GM21515 (cell line): ENCODE results near the gene LRIT3.
"Not testable (repeated sequence)": the region's sequence is repeated elsewhere in the genome, so short reads cannot be mapped to it uniquely, and the experiment has no call there.

Experiments used
- ATAC-seq: cut with Tn5 transposase; IDR thresholded peaks from one replicate; pipeline ENCODE4 v1.9.1; 2021; ENCODE audit not compliant: unreplicated experiment

Gene LRIT3

GRCh38 chr4:109850601-109851000 lies 2.7 kb downstream of the LRIT3 start:
- ATAC-seq: no peak

GRCh38 chr4:109859426-109860300 lies 11.8 kb downstream of the LRIT3 start:
- not testable (repeated sequence) for ATAC-seq

- ATAC-seq: no peak
These were observed 13.4 kb downstream of the LRIT3 start for GRCh38 chr4:109861271-109861670.

GRCh38 chr4:109861916-109862511 lies 14.1 kb downstream of the LRIT3 start:
- no peak for ATAC-seq

GRCh38 chr4:109864134-109864533 lies 16.2 kb downstream of the LRIT3 start:
- ATAC-seq: no peak

- no peak for ATAC-seq
These were observed 22.2 kb downstream of the LRIT3 start for GRCh38 chr4:109870061-109870460.

GRCh38 chr4:109872065-109872464 lies 24.2 kb downstream of the LRIT3 start:
- ATAC-seq: no peak

GRCh38 chr4:109872950-109873656 lies 25.2 kb downstream of the LRIT3 start:
- ATAC-seq: no peak

GRCh38 chr4:109873791-109874514 lies 26.0 kb downstream of the LRIT3 start:
- ATAC-seq: no peak

- no peak for ATAC-seq
These were observed 27.2 kb downstream of the LRIT3 start for GRCh38 chr4:109875106-109875505.

GRCh38 chr4:109875553-109875952 lies 27.6 kb downstream of the LRIT3 start:
- ATAC-seq: not testable (repeated sequence)

- no peak for ATAC-seq
These were observed 28.8 kb downstream of the LRIT3 start for GRCh38 chr4:109876634-109877265.

GRCh38 chr4:109877400-109877799 lies 29.5 kb downstream of the LRIT3 start:
- peak; percentile 84 for ATAC-seq

GRCh38 chr4:109878355-109878754 lies 30.4 kb downstream of the LRIT3 start:
- ATAC-seq: no peak

GRCh38 chr4:109879081-109879480 lies 31.2 kb downstream of the LRIT3 start:
- ATAC-seq: no peak

- no peak for ATAC-seq
These were observed 31.9 kb downstream of the LRIT3 start for GRCh38 chr4:109879636-109880314.

GRCh38 chr4:109886303-109886702 lies 38.4 kb downstream of the LRIT3 start:
- ATAC-seq: no peak

GRCh38 chr4:109887071-109887470 lies 39.2 kb downstream of the LRIT3 start:
- no peak for ATAC-seq

- ATAC-seq: no peak
These were observed 42.2 kb downstream of the LRIT3 start for GRCh38 chr4:109890076-109890475.
